IMR-90 (cell line): ENCODE results near the gene LYVE1. TPM values are rescaled to one million over a fixed set of nuclear protein-coding genes. Genes with fewer than 3 reads are reported as not detected.

Experiments used
- ATAC-seq: fragments of 200-7000 bp; cut with Tn5 transposase; 2 replicates; pipeline ENCODE4 v1.9.1; 2020; ENCODE audit warnings: low read depth, mild to moderate bottlenecking, moderate library complexity
- BruUV-seq: library from RNA; stranded (reverse); fragments of 400-500 nt; replicated peaks from 2 replicates; lab custom pipeline; 2021; lab: Mats Ljungman, UMichigan
- CTCF ChIA-PET: fragments of 300-600 bp; formaldehyde crosslinking; extraction: SDS; loops from one replicate; lab custom pipeline; 2021; ENCODE audit warnings: antibody characterized with exemption; lab: Yijun Ruan, JAX
- POLR2A ChIA-PET: fragments of 300-600 bp; sonication (Branson Sonifier 250); formaldehyde crosslinking; loops from one replicate; lab custom pipeline; 2022; ENCODE audit warnings: antibody characterized with exemption; ENCODE audit not compliant: unreplicated experiment; lab: Charles Lee
- DNase-seq: peaks from one replicate; pipeline ENCODE4 v3.0.0; 2013
- H2AFZ ChIP-seq: replicated peaks from 2 replicates; pipeline ENCODE3; 2013; ENCODE audit warnings: low read length, mild to moderate bottlenecking; ENCODE audit not compliant: poor library complexity
- H2AK5ac ChIP-seq: 2 replicates; pipeline ENCODE4 v1.6.1; 2013; ENCODE audit warnings: low read depth, low read length, inconsistent platforms
- H2AK9ac ChIP-seq: replicated peaks from 2 replicates; pipeline ENCODE3; 2013; ENCODE audit warnings: mild to moderate bottlenecking, low read depth, low read length, moderate library complexity; ENCODE audit not compliant: poor library complexity
- H2BK120ac ChIP-seq: 2 replicates; pipeline ENCODE4 v1.6.1; 2013; ENCODE audit warnings: low read depth, low read length, inconsistent platforms
- H2BK15ac ChIP-seq: 3 replicates; pipeline ENCODE4 v1.6.1; 2013; ENCODE audit warnings: low read depth, low read length, inconsistent platforms
- H2BK20ac ChIP-seq: 2 replicates; pipeline ENCODE4 v1.6.1; 2013; ENCODE audit warnings: low read depth, mild to moderate bottlenecking, inconsistent platforms, low read length, moderate library complexity
- H2BK5ac ChIP-seq: 2 replicates; pipeline ENCODE4 v1.6.1; 2013; ENCODE audit warnings: mild to moderate bottlenecking, low read depth, low read length, inconsistent platforms; ENCODE audit not compliant: poor library complexity, severe bottlenecking
- H3K14ac ChIP-seq: replicated peaks from 2 replicates; pipeline ENCODE4 v1.6.1; 2013; ENCODE audit warnings: low read depth, low read length, inconsistent platforms
- H3K18ac ChIP-seq: 2 replicates; pipeline ENCODE4 v1.6.1; 2013; ENCODE audit warnings: low read depth, low read length, control low read depth
- H3K23ac ChIP-seq: 2 replicates; pipeline ENCODE4 v1.6.1; 2013; ENCODE audit warnings: low read depth, low read length, inconsistent platforms
- H3K27ac ChIP-seq: 2 replicates; pipeline ENCODE4 v1.5.1; 2013; ENCODE audit warnings: mild to moderate bottlenecking, control low read depth, low read length; ENCODE audit not compliant: insufficient read depth
- H3K27me3 ChIP-seq: 2 replicates; pipeline ENCODE4 v1.6.1; 2013; ENCODE audit warnings: low read length; ENCODE audit not compliant: control insufficient read depth, insufficient read depth
- H3K36me3 ChIP-seq: 2 replicates; pipeline ENCODE4 v1.6.1; 2013; ENCODE audit warnings: low read length, mixed read lengths; ENCODE audit not compliant: control insufficient read depth, insufficient read depth
- H3K4ac ChIP-seq: 2 replicates; pipeline ENCODE4 v1.6.1; 2013; ENCODE audit warnings: low read depth, low read length, inconsistent platforms
- H3K4me1 ChIP-seq: 2 replicates; pipeline ENCODE4 v1.6.1; 2013; ENCODE audit warnings: low read length, mixed read lengths; ENCODE audit not compliant: control insufficient read depth, insufficient read depth
- H3K4me2 ChIP-seq: 2 replicates; pipeline ENCODE4 v1.6.1; 2013; ENCODE audit warnings: low read depth, mild to moderate bottlenecking, control low read depth, low read length, moderate library complexity
- H3K4me3 ChIP-seq: 2 replicates; pipeline ENCODE4 v1.5.1; 2013; ENCODE audit warnings: low read depth, mild to moderate bottlenecking, control low read depth, low read length, moderate library complexity; ENCODE audit not compliant: insufficient read depth
- H3K56ac ChIP-seq: 2 replicates; pipeline ENCODE4 v1.6.1; 2013; ENCODE audit warnings: low read length, inconsistent platforms; ENCODE audit not compliant: insufficient read depth; ENCODE audit errors: extremely low read depth
- H3K79me1 ChIP-seq, 2 experiments: 2 replicates each; pipeline ENCODE4 v1.6.1; 2013; ENCODE audit warnings: low read length in 2 of 2, inconsistent platforms in 1 of 2, low read depth in 1 of 2
- H3K9ac ChIP-seq: 2 replicates; pipeline ENCODE4 v1.6.1; 2013; ENCODE audit warnings: low read depth, low read length, control low read depth
- H3K9me1 ChIP-seq: 2 replicates; pipeline ENCODE4 v1.6.1; 2013; ENCODE audit warnings: low read length, inconsistent platforms; ENCODE audit not compliant: insufficient read depth
- H3K9me3 ChIP-seq: 2 replicates; pipeline ENCODE4 v1.6.1; 2013; ENCODE audit warnings: low read length; ENCODE audit not compliant: control insufficient read depth, insufficient read depth
- H4K20me1 ChIP-seq: 2 replicates; pipeline ENCODE4 v1.6.1; 2013; ENCODE audit warnings: low read length, inconsistent platforms; ENCODE audit not compliant: insufficient read depth
- H4K5ac ChIP-seq: 2 replicates; pipeline ENCODE4 v1.6.1; 2013; ENCODE audit warnings: mild to moderate bottlenecking, low read depth, low read length, control low read depth
- H4K8ac ChIP-seq, 2 experiments: 2 replicates each; pipeline ENCODE4 v1.6.1; 2013; ENCODE audit warnings: low read depth in 2 of 2, low read length in 2 of 2, control low read depth in 1 of 2, inconsistent platforms in 1 of 2
- H4K91ac ChIP-seq: 2 replicates; pipeline ENCODE4 v1.6.1; 2013; ENCODE audit warnings: low read depth, low read length, inconsistent platforms; ENCODE audit not compliant: insufficient read depth
- CEBPB ChIP-seq: IDR thresholded peaks from 2 replicates; pipeline ENCODE4 v1.6.1; 2012; ENCODE audit warnings: low read depth, low read length, improper control_type of control experiment
- CHD1 ChIP-seq: IDR thresholded peaks from 2 replicates; pipeline ENCODE4 v1.6.1; 2012; ENCODE audit warnings: low read depth, low read length, improper control_type of control experiment
- MAZ ChIP-seq: IDR thresholded peaks from 2 replicates; pipeline ENCODE4 v1.6.1; 2012; ENCODE audit warnings: low read depth, mild to moderate bottlenecking, low read length, improper control_type of control experiment, moderate library complexity, borderline replicate concordance
- MXI1 ChIP-seq: IDR thresholded peaks from 2 replicates; pipeline ENCODE4 v1.6.1; 2012; ENCODE audit warnings: low read depth, mild to moderate bottlenecking, low read length, moderate library complexity, borderline replicate concordance
- NFE2L2 ChIP-seq: fragments of 150-350 bp; IDR thresholded peaks from 2 replicates; pipeline ENCODE4 v1.6.1; 2016; ENCODE audit warnings: low read depth, mild to moderate bottlenecking, low read length
- POLR2A ChIP-seq: IDR thresholded peaks from 2 replicates; pipeline ENCODE4 v1.6.1; 2012; ENCODE audit warnings: mild to moderate bottlenecking, low read depth, low read length
- RAD21 ChIP-seq: IDR thresholded peaks from 2 replicates; pipeline ENCODE4 v1.6.1; 2012; ENCODE audit warnings: low read length, improper control_type of control experiment
- RCOR1 ChIP-seq: IDR thresholded peaks from 2 replicates; pipeline ENCODE4 v1.6.1; 2012; ENCODE audit warnings: mild to moderate bottlenecking, low read length, improper control_type of control experiment; ENCODE audit not compliant: insufficient replicate concordance
- RFX5 ChIP-seq: IDR thresholded peaks from 2 replicates; pipeline ENCODE4 v1.8.0; 2012; ENCODE audit warnings: low read depth, mild to moderate bottlenecking, low read length, moderate library complexity
- SMC3 ChIP-seq: fragments of 150-350 bp; IDR thresholded peaks from 2 replicates; pipeline ENCODE4 v1.6.1; 2016; ENCODE audit warnings: low read depth, mild to moderate bottlenecking, antibody characterized with exemption, low read length, moderate library complexity
- WGBS, 2 experiments: methylation state at CpG; one replicate each; pipeline versions ENCODE4 v1.1.5 to v1.1.7; 2013; ENCODE audit warnings: missing lambda C conversion rate in 2 of 2; ENCODE audit not compliant: insufficient read length in 1 of 2; ENCODE audit errors: extremely low coverage in 2 of 2; 5-methylcytosine and 5-hydroxymethylcytosine counted together
- dilution Hi-C: fragments of 300-500 bp; cut with HindIII; formaldehyde crosslinking; loops from one replicate; pipeline ENCODE4 v1.14.3; 2018; ENCODE audit warnings: low sequenced_read_pairs; ENCODE audit not compliant: unreplicated experiment
- in situ Hi-C: fragments of 300-500 bp; cut with MboI; formaldehyde crosslinking; loops from 3 replicates; pipeline ENCODE4 v1.14.3; 2019; ENCODE audit warnings: low sequenced_read_pairs, inconsistent platforms, mixed read lengths
- intact Hi-C: fragments of 100-400 bp; cut with micrococcal nuclease; formaldehyde crosslinking; loops from 2 replicates; pipeline ENCODE4 v1.10.0; 2022
- polyA plus RNA-seq, 3 experiments: library from polyadenylated mRNA; depleted of rRNA; stranded (reverse); fragments of >200 nt; gene quantifications; 2 replicates each; pipeline ENCODE4 v1.2.3, GENCODE V29; 2012; ENCODE audit warnings: low replicate concordance in 1 of 3
- total RNA-seq: library from RNA; depleted of rRNA; stranded (reverse); fragments of >200 nt; gene quantifications from 2 replicates; pipeline ENCODE4 v1.2.3, GENCODE V29; 2012
- TF ChIP-seq, protein P1 (sequence below): conservative IDR thresholded peaks from 2 replicates; pipeline ENCODE4 v1.5.1; 2012; ENCODE audit warnings: mild to moderate bottlenecking, low read depth, low read length, improper control_type of control experiment
- TF ChIP-seq, protein P2 (sequence below): fragments of 150-350 bp; IDR thresholded peaks from 2 replicates; pipeline ENCODE4 v1.6.1; 2016; ENCODE audit warnings: low read depth, mild to moderate bottlenecking, low read length, moderate library complexity, borderline replicate concordance

Gene LYVE1
- total and polyA plus RNA-seq, 2 of the 4 experiments (the other 2 are of a cell fraction), result not detected

DNA sequence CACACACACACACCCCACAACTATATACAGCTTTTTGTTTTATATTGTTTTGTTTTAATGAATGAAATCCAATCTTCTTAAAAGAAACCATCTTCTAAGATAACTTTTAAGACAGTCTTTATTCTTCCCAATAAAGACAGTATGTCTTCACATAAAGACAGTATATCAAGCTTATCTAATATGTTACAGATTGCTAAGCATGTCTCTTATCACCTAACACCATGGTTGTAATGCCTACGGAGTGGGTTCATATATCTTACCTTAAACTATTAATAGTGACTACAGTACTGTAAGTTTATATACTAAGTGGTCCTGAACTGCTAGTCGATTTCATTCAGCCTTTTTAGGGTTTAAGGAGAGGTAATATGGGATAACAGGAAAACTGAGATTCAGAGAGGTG lies 35.9 kb downstream of the LYVE1 start:
- Histone ChIP-seq H3K56ac (no peak overlapping the region), H3K14ac (no peak overlapping the region), H3K4me2 (no peak overlapping the region), H4K20me1 (no peaks in the 10 kb centered on the region), H3K27me3 (no peaks in the 10 kb centered on the region), H2BK20ac (no peak overlapping the region), H3K9me3 (no peaks in the 10 kb centered on the region), H3K36me3 (peaks cover 4% of the 10 kb centered on the region), H4K8ac (no peak overlapping the region), H4K91ac (no peak overlapping the region), H3K9me1 (no peaks in the 10 kb centered on the region; the same call in none of the 2 replicates), H3K27ac (no peak overlapping the region), H3K9ac (no peak overlapping the region), H2BK15ac (0 out of 3 replicates have a peak overlapping the region, but pooled peaks have one; percentile 55), H3K18ac (no peak overlapping the region; the same call in 1 of the 2 replicates), H4K5ac (no peak overlapping the region), H2BK5ac (no peak overlapping the region), H3K79me1 (peaks cover 10 to 20% of the 10 kb centered on the region in 2 experiments), H3K4me3 (no peak overlapping the region), H2BK120ac (no peak overlapping the region), H3K23ac (no peak overlapping the region), H3K4me1 (peaks cover 7% of the 10 kb centered on the region; the same call in 1 of the 2 replicates), H2AFZ (no peak overlapping the region), H2AK5ac (no peak overlapping the region), H2AK9ac (no peak overlapping the region), H3K4ac (no peak overlapping the region)
- ATAC-seq (no peak), DNase-seq (no peak)
- no CpG with 5 or more reads among the region's 2 CpGs for WGBS, 2 experiments
- BruUV-seq, result no TSS peak
- dilution Hi-C loops (no loop called here), intact Hi-C loops (no loop called here), in situ Hi-C loops (no loop called here)
- CTCF ChIA-PET, result interaction anchor here (0.7 kb wide), 1 partner anchor 8 kb away, joined by 3 read pairs; the partner anchor contains the start of gene RNF141
- POLR2A ChIA-PET, result no interaction called here
- TF ChIP-seq, protein P1, sequence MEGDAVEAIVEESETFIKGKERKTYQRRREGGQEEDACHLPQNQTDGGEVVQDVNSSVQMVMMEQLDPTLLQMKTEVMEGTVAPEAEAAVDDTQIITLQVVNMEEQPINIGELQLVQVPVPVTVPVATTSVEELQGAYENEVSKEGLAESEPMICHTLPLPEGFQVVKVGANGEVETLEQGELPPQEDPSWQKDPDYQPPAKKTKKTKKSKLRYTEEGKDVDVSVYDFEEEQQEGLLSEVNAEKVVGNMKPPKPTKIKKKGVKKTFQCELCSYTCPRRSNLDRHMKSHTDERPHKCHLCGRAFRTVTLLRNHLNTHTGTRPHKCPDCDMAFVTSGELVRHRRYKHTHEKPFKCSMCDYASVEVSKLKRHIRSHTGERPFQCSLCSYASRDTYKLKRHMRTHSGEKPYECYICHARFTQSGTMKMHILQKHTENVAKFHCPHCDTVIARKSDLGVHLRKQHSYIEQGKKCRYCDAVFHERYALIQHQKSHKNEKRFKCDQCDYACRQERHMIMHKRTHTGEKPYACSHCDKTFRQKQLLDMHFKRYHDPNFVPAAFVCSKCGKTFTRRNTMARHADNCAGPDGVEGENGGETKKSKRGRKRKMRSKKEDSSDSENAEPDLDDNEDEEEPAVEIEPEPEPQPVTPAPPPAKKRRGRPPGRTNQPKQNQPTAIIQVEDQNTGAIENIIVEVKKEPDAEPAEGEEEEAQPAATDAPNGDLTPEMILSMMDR, result no peak
- TF ChIP-seq MAZ, result no peak
- no peak for TF ChIP-seq POLR2A
- no peak for TF ChIP-seq MXI1
- no peak for TF ChIP-seq RAD21
- TF ChIP-seq NFE2L2, result no peak
- no peak for TF ChIP-seq SMC3
- TF ChIP-seq CEBPB, result no peak
- TF ChIP-seq, protein P2, sequence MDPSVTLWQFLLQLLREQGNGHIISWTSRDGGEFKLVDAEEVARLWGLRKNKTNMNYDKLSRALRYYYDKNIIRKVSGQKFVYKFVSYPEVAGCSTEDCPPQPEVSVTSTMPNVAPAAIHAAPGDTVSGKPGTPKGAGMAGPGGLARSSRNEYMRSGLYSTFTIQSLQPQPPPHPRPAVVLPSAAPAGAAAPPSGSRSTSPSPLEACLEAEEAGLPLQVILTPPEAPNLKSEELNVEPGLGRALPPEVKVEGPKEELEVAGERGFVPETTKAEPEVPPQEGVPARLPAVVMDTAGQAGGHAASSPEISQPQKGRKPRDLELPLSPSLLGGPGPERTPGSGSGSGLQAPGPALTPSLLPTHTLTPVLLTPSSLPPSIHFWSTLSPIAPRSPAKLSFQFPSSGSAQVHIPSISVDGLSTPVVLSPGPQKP, result no peak
- no peak for TF ChIP-seq RFX5
- no peak for TF ChIP-seq CHD1
- TF ChIP-seq RCOR1, result no peak
